ENCODE measurements around the gene EIF6.
"Not testable (repeated sequence)": the region's sequence is repeated elsewhere in the genome, so short reads cannot be mapped to it uniquely, and the experiment has no call there.

Gene EIF6

GRCh38 chr20:35277531-35278395 lies 6.8 kb downstream of the EIF6 start, which contains the start of gene MMP24OS:
MMP24OS (minus strand) TSS chr20:35278122; CDS start chr20:35277929, 193 bp downstream.
- DNase-seq = peak; percentile 72 to 78

DNA sequence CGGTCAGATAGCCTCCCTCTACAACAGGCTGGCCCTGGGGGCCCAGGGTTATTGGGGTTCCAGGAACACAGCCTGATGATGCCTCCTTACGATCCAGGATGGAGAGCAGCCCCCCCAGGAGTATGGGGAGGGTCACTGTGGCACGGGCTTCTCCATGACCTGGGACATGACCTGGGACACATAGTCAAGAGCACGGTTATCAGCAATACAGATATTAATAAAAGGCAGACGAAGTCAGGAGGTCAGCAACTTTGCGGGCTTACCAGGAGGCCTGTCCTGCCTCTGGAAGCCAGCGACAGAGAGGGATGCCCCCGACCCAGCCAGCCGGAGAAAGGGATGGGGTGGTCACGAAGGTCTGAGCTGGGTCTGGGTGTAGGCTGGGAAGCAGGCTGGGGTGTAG lies 7.4 kb downstream of the EIF6 start:
- DNase-seq = no peak

DNA sequence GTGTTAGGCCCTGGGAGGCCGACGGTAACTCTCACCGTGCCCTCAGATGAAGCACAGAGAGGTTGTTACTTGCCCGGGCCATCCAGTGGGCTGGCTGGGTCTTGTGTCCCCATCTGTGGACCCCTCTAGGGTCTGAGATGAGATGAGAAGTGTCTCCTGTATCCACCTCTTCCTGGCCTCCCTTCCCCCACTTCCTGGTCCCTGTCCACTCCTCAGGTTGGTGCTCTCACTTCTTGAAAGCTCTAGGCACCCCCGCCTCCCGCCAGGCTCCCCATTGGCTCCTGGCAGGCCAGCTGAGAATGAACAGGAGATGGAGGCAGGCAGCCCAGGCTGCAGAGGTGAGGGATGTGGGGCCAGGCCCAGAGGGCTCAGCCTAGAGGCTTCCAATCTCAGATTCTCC lies 8.2 kb downstream of the EIF6 start:
- DNase-seq = no peak

GRCh38 chr20:35275741-35276251 lies 8.8 kb downstream of the EIF6 start:
- DNase-seq = no peak

DNA sequence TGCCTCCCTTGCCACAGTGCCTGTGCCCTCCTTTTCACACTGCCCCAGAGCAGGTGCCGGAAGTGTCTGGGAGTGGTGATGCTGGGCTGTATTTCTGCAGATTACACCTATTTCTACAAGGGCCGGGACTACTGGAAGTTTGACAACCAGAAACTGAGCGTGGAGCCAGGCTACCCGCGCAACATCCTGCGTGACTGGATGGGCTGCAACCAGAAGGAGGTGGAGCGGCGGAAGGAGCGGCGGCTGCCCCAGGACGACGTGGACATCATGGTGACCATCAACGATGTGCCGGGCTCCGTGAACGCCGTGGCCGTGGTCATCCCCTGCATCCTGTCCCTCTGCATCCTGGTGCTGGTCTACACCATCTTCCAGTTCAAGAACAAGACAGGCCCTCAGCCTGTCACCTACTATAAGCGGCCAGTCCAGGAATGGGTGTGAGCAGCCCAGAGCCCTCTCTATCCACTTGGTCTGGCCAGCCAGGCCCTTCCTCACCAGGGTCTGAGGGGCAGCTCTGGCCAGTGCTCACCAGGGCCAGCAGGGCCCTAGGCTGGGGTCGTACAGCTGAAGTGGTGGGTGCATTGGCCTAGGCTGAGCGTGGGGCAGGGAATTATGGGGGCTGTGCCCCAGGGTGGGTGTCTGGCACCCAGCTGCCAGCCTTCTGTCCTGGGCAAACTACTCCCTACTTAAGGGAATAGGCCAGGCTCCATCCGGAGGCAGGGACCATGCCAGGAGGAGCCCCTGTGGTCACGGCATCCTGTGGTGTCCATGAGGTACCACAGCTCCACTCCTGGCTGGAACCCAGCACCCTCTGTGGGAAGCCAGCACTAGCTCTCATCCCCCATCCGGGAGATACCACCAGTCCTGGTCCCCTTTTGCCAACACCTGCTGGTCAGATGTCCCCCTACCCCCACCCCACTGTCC lies 10.1 kb downstream of the EIF6 start:
- no peak for DNase-seq

DNA sequence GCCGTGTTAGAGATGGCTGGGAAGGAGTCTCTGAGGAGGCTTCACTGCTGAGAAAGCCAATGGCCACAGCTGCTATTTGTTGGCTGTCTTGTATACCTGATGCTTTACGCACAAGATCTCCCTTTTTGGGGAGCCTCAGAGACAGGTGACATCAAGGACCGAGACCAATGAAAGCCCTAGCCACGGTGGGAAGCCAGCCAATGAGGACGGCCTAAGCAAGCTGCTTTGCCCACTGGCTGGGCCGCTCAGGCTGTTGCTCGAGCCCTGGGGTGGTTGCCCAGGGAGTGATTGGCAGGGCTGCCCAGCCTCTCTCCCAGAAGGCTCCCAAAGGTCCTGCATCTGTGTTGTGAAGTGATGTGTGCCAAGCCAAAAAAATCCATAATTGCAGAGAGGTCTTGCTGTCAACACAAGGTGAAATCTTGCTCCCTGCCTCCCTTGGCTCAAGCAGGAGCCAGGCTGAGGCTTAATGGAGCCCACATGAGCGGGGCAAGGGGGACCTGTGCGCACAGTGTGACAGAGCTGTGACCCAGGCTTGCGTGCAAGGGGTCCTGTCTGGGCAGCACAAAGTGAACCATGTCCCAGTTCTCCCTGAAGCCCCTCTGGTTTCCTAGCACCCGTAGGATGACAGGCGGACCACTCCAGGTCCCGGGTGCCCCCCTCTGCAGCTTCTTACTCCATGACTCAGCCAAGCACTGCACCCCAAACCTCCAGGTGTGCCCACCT lies 11.0 kb downstream of the EIF6 start:
- no peak for DNase-seq

DNA sequence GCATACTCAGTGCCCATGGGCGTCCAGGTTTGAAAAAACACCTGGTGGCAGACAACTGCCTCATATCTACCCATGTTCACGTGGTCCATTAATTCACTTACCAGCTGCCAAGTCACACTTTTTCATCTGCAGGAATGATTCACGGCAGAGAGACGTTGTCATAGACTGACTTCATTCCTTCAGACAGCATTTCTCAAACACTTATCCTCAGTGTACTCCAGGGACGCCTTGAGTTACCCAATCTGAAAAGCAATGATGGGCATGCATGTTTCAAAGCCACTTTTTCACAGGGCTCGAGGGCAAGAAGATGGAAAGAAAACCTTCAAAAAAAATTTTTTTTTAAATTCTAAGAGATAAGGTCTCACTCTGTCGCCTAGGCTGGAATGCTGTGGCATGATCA lies 12.7 kb downstream of the EIF6 start:
- no peak for DNase-seq

- no peak for DNase-seq
Measured at GRCh38 chr20:35271073-35271882, 13.3 kb downstream of the EIF6 start.

- DNase-seq = no peak
Measured at GRCh38 chr20:35270021-35270902, 14.3 kb downstream of the EIF6 start.

GRCh38 chr20:35269055-35269781 lies 15.4 kb downstream of the EIF6 start:
- DNase-seq = peak in 1 of 2 donors; percentile 14

DNA sequence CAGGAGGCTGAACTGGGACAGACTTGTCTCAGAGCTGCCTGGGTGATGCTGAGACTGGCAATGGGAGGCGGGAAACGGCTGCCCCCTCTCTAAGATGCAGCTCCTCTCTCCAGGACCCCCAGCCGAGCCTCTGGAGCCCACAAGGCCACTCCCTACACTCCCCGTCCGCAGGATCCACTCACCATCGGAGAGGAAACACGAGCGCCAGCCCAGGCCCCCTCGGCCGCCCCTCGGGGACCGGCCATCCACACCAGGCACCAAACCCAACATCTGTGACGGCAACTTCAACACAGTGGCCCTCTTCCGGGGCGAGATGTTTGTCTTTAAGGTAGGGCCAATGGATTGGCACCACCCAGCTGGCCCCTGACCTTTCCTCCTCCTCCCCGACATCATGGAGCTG lies 17.5 kb downstream of the EIF6 start:
- no peak for DNase-seq

GRCh38 chr20:35264755-35265154 lies 19.8 kb downstream of the EIF6 start:
- no peak for DNase-seq

DNA sequence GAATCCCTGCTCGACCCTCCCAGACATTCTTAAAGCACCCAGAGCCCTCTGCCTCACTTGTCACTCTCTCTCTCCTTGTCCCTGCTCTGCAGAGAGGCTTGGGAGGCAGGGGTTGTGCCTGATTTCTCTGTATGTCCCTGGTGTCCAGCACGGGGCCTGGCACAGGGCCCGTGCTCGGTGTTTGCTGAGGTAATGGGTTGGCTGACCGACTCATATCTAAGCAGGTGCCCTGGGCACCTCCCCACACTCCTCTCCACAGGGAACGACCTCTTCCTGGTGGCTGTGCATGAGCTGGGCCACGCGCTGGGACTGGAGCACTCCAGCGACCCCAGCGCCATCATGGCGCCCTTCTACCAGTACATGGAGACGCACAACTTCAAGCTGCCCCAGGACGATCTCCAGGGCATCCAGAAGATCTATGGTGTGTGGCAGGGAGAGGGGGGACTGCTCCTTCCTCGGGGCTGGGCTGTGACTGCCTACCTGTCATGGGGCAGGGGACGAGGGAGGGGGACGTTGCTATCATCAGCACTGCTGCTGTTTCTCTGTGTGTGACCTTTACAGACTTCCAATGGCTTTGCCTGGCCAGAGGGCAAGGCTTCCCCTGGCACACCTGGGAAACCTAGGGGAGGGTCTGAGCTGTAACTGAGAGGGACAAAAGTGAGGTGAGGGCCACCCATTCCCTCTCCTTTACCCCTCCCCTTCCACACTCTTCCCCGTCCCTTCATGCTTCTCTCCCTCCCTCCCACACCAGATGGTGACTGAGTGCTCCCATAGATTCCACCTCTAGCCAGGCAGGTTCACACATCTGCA lies 20.8 kb downstream of the EIF6 start:
- no peak for DNase-seq

DNA sequence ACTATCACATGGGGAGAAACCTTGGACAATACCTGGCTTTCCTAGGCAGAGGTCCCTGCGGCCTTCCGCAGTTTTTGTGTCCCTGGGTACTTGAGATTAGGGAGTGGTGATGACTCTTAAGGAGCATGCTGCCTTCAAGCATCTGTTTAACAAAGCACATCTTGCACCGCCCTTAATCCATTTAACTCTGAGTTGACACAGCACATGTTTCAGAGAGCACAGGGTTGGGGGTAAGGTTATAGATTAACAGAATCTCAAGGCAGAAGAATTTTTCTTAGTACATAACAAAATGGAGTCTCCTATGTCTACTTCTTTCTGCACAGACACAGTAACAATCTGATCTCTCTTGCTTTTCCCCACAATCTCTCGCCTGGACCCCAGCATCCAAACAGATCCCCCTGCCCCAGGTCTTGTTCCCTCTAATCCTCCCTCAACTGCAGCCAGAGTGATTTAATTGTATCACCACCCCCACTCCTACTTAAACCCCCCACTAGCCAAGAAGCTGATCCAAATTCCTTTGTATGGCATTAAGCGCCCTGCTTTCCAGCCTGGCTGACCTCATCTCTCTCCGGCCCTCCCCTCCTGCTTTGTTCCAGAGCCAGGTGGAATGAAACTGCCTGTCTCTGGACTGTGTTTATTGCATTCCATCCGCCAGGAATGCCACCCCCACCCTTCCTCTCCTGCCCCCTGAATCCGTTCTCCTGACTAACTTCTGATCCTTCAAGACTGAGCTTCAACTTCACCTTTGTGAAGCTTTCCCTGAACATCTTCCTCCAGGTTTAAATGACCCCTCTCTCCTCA lies 21.6 kb downstream of the EIF6 start:
- not testable (repeated sequence) for DNase-seq

DNA sequence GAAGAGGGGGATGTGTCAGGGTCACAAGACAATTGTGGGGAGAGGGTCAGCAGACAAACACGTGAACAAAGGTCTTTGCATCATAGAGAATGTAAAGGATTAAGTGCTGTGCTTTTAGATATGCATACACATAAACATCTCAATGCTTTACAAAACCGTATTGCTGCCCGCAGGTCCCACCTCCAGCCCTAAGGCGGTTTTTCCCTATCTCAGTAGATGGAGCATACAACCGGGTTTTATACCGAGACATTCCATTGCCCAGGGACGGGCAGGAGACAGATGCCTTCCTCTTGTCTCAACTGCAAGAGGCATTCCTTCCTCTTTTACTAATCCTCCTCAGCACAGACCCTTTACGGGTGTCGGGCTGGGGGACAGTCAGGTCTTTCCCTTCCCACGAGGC lies 22.3 kb downstream of the EIF6 start:
- DNase-seq = not testable (repeated sequence)

GRCh38 chr20:35260426-35260825 lies 24.1 kb downstream of the EIF6 start:
- no peak for DNase-seq

GRCh38 chr20:35257175-35257909 lies 27.2 kb downstream of the EIF6 start:
- DNase-seq = no peak
